HepG2 (cell line): ENCODE data around the gene CCDC50. TPM values are rescaled to one million over a fixed set of nuclear protein-coding genes. Genes with fewer than 3 reads are reported as not detected.

Experiments used
- ATAC-seq: fragments of 200-7000 bp; cut with Tn5 transposase; 3 replicates; pipeline ENCODE4 v1.9.1; 2020; ENCODE audit warnings: mild to moderate bottlenecking, moderate library complexity
- BruUV-seq: library from RNA; stranded (reverse); fragments of 400-500 nt; replicated peaks from 2 replicates; lab custom pipeline; 2021; lab: Mats Ljungman, UMichigan
- CTCF ChIA-PET: fragments of 300-600 bp; formaldehyde crosslinking; extraction: SDS; loops from one replicate; lab custom pipeline; 2021; ENCODE audit warnings: low total read pairs, inconsistent platforms, low intra/inter-chr PET ratio; lab: Yijun Ruan, JAX
- POLR2A ChIA-PET: fragments of 350-600 bp; sonication (Branson Sonifier 250); formaldehyde crosslinking; loops from one replicate; lab custom pipeline; 2020; ENCODE audit warnings: antibody characterized with exemption, inconsistent platforms; lab: Yijun Ruan, JAX
- DNase-seq: peaks from one replicate; pipeline ENCODE4 v3.0.0-alpha.2; 2015; ENCODE audit warnings: low spot score
- FAIRE-seq: peaks from 3 replicates; lab custom pipeline; 2011; peaks lifted over from hg19 to GRCh38; lab: Jason Lieb, UNC
- H2AFZ ChIP-seq: one replicate; pipeline ENCODE4 v1.6.1; 2011; ENCODE audit warnings: low read length, inconsistent platforms
- H3K27ac ChIP-seq: fragments of 300-600 bp; 3 replicates; pipeline ENCODE4 v1.8.0; 2011; ENCODE audit warnings: mixed run types, mild to moderate bottlenecking, mixed read lengths, low read length, inconsistent platforms; ENCODE audit not compliant: insufficient read depth; ENCODE audit errors: extremely low read length
- H3K27me3 ChIP-seq, 2 experiments: fragments of 200-600 bp in 1 of 2; 2 replicates in 1 of 2; 3 replicates in 1 of 2; pipeline versions ENCODE4 v1.6.0 to v1.8.0; 2011; ENCODE audit warnings: low read length in 2 of 2, mild to moderate bottlenecking in 2 of 2, moderate library complexity in 2 of 2, inconsistent platforms in 1 of 2; ENCODE audit not compliant: insufficient read depth in 2 of 2, control insufficient read depth in 1 of 2
- H3K36me3 ChIP-seq, 2 experiments: fragments of 200-600 bp in 1 of 2; replicated peaks in 1 of 2; 2 replicates in 1 of 2; 3 replicates in 1 of 2; pipeline versions ENCODE4 v1.5.1 to v1.8.0; 2011; ENCODE audit warnings: low read length in 2 of 2, inconsistent platforms in 1 of 2; ENCODE audit not compliant: insufficient read depth in 2 of 2, control insufficient read depth in 1 of 2
- H3K4me1 ChIP-seq: 2 replicates; pipeline ENCODE4 v1.5.1; 2012; ENCODE audit warnings: low read length, inconsistent platforms; ENCODE audit not compliant: insufficient read depth
- H3K4me2 ChIP-seq: 2 replicates; pipeline ENCODE4 v1.6.0; 2011; ENCODE audit warnings: low read depth, low read length, inconsistent platforms
- H3K4me3 ChIP-seq, 3 experiments: fragments of 200-600 bp in 1 of 3; sonication (generic), shearing (Covaris generic) in 1 of 3; replicated peaks in 1 of 3; 2 replicates each; pipeline ENCODE4 v1.5.1; 2011 to 2016; ENCODE audit warnings: low read length in 3 of 3, inconsistent platforms in 2 of 3, low read depth in 2 of 3, mild to moderate bottlenecking in 2 of 3, control low read depth in 1 of 3, mixed read lengths in 1 of 3; ENCODE audit not compliant: insufficient read depth in 1 of 3
- H3K79me2 ChIP-seq: one replicate; pipeline ENCODE4 v1.6.1; 2011; ENCODE audit warnings: low read length, inconsistent platforms; ENCODE audit not compliant: insufficient read depth
- H3K9ac ChIP-seq: 2 replicates; pipeline ENCODE4 v1.6.0; 2011; ENCODE audit warnings: mild to moderate bottlenecking, low read depth, low read length, inconsistent platforms; ENCODE audit not compliant: insufficient read depth
- H3K9me3 ChIP-seq: 2 replicates; pipeline ENCODE4 v1.5.1; 2012; ENCODE audit warnings: mild to moderate bottlenecking, low read length
- H4K20me1 ChIP-seq: 2 replicates; pipeline ENCODE4 v1.6.0; 2011; ENCODE audit warnings: inconsistent platforms, mild to moderate bottlenecking, low read length, moderate library complexity; ENCODE audit not compliant: insufficient read depth
- CC2D1A ChIP-seq: sonication (generic); formaldehyde crosslinking; IDR thresholded peaks from 2 replicates; pipeline ENCODE4 v1.8.1; 2023; ENCODE audit warnings: mild to moderate bottlenecking, missing genetic modification reagents
- CENPT ChIP-seq: sonication (generic); formaldehyde crosslinking; IDR thresholded peaks from 2 replicates; pipeline ENCODE4 v1.8.0; 2022; ENCODE audit warnings: low read depth, mild to moderate bottlenecking, moderate library complexity, missing genetic modification reagents
- DZIP1 ChIP-seq: sonication (generic); formaldehyde crosslinking; IDR thresholded peaks from 2 replicates; pipeline ENCODE4 v1.5.0; 2020; ENCODE audit warnings: mild to moderate bottlenecking, missing genetic modification reagents
- GZF1 ChIP-seq: sonication (generic); formaldehyde crosslinking; IDR thresholded peaks from 2 replicates; pipeline ENCODE4 v1.5.1; 2020; ENCODE audit warnings: mild to moderate bottlenecking, missing genetic modification reagents
- HES4 ChIP-seq: sonication (generic); formaldehyde crosslinking; IDR thresholded peaks from 2 replicates; pipeline ENCODE4 v1.9.0; 2021; ENCODE audit warnings: mild to moderate bottlenecking, missing genetic modification reagents, borderline replicate concordance
- XRCC5 ChIP-seq: fragments of 200-400 bp; formaldehyde crosslinking; optimal IDR thresholded peaks from 2 replicates; pipeline ENCODE3; 2017; ENCODE audit warnings: mild to moderate bottlenecking, low read length
- ZMAT5 ChIP-seq: sonication (generic); formaldehyde crosslinking; IDR thresholded peaks from 2 replicates; pipeline ENCODE4 v1.5.0; 2020; ENCODE audit warnings: mild to moderate bottlenecking, low read depth, missing genetic modification reagents, borderline replicate concordance
- ZNF138 ChIP-seq: sonication (generic); formaldehyde crosslinking; IDR thresholded peaks from 2 replicates; pipeline ENCODE4 v1.5.0; 2020; ENCODE audit warnings: mild to moderate bottlenecking, low read depth, missing genetic modification reagents
- ZNF790 ChIP-seq: sonication (generic); formaldehyde crosslinking; IDR thresholded peaks from 2 replicates; pipeline ENCODE4 v1.8.0; 2022; ENCODE audit warnings: missing genetic modification reagents, mild to moderate bottlenecking, borderline replicate concordance
- WGBS: methylation state at CpG from one replicate; pipeline ENCODE4 v1.1.6; 2017; ENCODE audit warnings: low lambda C conversion rate; 5-methylcytosine and 5-hydroxymethylcytosine counted together
- in situ Hi-C: cut with HindIII; loops from 2 replicates; pipeline ENCODE4 v1.10.0; 2017; ENCODE audit warnings: low pct_unique_long_range_greater_than_20kb; ENCODE audit not compliant: extremely low pct_ligation_motif_present
- intact Hi-C: fragments of 100-400 bp; cut with micrococcal nuclease; formaldehyde crosslinking; loops from one replicate; pipeline ENCODE4 v1.10.0; 2022; ENCODE audit not compliant: unreplicated experiment
- polyA plus RNA-seq, 8 experiments: library from polyadenylated mRNA; depleted of rRNA in 3 of 8; stranded (reverse) in 7 of 8; unstranded in 1 of 8; fragments of >200 nt; fragmentation: Illumina TruSeq in 4 of 8; extraction: Trizol in 4 of 8; gene quantifications; 2 replicates each; pipeline versions ENCODE4 v1.2.1 to v1.2.3, GENCODE V29; 2011 to 2016; ENCODE audit warnings: low read depth in 4 of 8, missing spikeins in 1 of 8, mixed read lengths in 1 of 8; ENCODE audit not compliant: insufficient read depth in 1 of 8
- total RNA-seq, 5 experiments: library from RNA; depleted of rRNA; stranded (reverse); fragments of >200 nt; fragmentation: Illumina TruSeq; extraction: Trizol; gene quantifications; 2 replicates each; pipeline ENCODE4 v1.2.3, GENCODE V29; 2016; ENCODE audit warnings: low read depth in 1 of 5
- TF ChIP-seq, protein P1 (sequence below): fragments of 450-650 bp; IDR thresholded peaks from 2 replicates; pipeline ENCODE4 v1.6.1; 2017; ENCODE audit warnings: mild to moderate bottlenecking
- TF ChIP-seq, protein P2 (sequence below): IDR thresholded peaks from 2 replicates; pipeline ENCODE4 v1.6.1; 2012; ENCODE audit warnings: low read depth, low read length, improper control_type of control experiment

The CCDC50 gene
- total and polyA plus RNA-seq, 2 of the 13 experiments (the other 11 are each of a cell fraction or from before 2014, with no cell fraction given) = 47.6 to 66.4 TPM

GRCh38 chr3:191282251-191283185 lies 46.7 kb upstream of the CCDC50 start (continued):
- TF ChIP-seq CENPT (CRISPR knock-in tag) = no peak
- no peak for TF ChIP-seq DZIP1 (CRISPR knock-in tag)
- no peak for TF ChIP-seq ZNF138 (CRISPR knock-in tag)
- TF ChIP-seq, all 625 proteins: peak for 0

DNA sequence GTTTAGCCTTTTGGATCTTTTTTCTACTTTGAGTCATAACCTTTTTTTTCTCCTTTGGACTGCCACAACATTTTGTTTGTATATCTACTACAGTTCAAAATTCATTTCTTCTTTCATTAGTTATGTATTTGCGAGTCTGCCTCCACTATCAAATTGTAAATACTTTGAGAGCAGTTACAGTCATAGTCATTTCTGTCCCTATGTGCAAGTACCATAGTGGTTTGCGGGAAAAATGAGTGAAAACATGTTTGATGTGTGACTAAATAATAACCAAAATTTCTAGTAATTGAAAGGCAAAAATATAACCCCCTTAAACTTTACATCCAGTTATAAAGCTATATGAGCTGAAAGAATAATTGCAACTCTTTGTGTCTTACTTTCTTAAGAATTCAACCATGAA lies 45.8 kb upstream of the CCDC50 start:
- in situ Hi-C loops (no loop called here), intact Hi-C loops (no loop called here)
- no peak for ATAC-seq
- no peaks in the 10 kb centered on the region for H3K9me3 ChIP-seq
- ChIA-PET CTCF (no interaction called here), POLR2A (no interaction called here)
- DNase-seq = no peak
- WGBS = 58% methylated on average over 2 of the region's 2 CpGs
- H2AFZ ChIP-seq = no peak overlapping the region
- FAIRE-seq = no peak
- no peak for TF ChIP-seq GZF1 (CRISPR knock-in tag)
- TF ChIP-seq, protein P1, sequence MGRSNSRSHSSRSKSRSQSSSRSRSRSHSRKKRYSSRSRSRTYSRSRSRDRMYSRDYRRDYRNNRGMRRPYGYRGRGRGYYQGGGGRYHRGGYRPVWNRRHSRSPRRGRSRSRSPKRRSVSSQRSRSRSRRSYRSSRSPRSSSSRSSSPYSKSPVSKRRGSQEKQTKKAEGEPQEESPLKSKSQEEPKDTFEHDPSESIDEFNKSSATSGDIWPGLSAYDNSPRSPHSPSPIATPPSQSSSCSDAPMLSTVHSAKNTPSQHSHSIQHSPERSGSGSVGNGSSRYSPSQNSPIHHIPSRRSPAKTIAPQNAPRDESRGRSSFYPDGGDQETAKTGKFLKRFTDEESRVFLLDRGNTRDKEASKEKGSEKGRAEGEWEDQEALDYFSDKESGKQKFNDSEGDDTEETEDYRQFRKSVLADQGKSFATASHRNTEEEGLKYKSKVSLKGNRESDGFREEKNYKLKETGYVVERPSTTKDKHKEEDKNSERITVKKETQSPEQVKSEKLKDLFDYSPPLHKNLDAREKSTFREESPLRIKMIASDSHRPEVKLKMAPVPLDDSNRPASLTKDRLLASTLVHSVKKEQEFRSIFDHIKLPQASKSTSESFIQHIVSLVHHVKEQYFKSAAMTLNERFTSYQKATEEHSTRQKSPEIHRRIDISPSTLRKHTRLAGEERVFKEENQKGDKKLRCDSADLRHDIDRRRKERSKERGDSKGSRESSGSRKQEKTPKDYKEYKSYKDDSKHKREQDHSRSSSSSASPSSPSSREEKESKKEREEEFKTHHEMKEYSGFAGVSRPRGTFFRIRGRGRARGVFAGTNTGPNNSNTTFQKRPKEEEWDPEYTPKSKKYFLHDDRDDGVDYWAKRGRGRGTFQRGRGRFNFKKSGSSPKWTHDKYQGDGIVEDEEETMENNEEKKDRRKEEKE = no peak
- TF ChIP-seq, protein P2, sequence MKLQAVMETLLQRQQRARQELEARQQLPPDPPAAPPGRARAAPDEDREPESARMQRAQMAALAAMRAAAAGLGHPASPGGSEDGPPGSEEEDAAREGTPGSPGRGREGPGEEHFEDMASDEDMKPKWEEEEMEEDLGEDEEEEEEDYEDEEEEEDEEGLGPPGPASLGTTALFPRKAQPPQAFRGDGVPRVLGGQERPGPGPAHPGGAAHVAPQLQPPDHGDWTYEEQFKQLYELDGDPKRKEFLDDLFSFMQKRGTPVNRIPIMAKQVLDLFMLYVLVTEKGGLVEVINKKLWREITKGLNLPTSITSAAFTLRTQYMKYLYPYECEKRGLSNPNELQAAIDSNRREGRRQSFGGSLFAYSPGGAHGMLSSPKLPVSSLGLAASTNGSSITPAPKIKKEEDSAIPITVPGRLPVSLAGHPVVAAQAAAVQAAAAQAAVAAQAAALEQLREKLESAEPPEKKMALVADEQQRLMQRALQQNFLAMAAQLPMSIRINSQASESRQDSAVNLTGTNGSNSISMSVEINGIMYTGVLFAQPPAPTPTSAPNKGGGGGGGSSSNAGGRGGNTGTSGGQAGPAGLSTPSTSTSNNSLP = no peak
- no peak for TF ChIP-seq XRCC5
- TF ChIP-seq ZMAT5 (CRISPR knock-in tag) = no peak
- TF ChIP-seq ZNF790 (CRISPR knock-in tag) = no peak
- no peak for TF ChIP-seq CC2D1A (CRISPR knock-in tag)
- no peak for TF ChIP-seq HES4 (CRISPR knock-in tag)
- H3K4me3 ChIP-seq = no peak overlapping the region
- no peak overlapping the region for H3K27ac ChIP-seq
- H4K20me1 ChIP-seq = no peaks in the 10 kb centered on the region
- no peaks in the 10 kb centered on the region for H3K27me3 ChIP-seq
- no peaks in the 10 kb centered on the region for H3K36me3 ChIP-seq
- H3K9ac ChIP-seq = no peak overlapping the region
- H3K79me2 ChIP-seq = no peaks in the 10 kb centered on the region
- no peaks in the 10 kb centered on the region for H3K4me1 ChIP-seq
- BruUV-seq = no TSS peak
- no peak overlapping the region for H3K4me2 ChIP-seq
